H9 (cell line): ENCODE results near the gene RBM42. TPM values are rescaled to one million over a fixed set of nuclear protein-coding genes. Genes with fewer than 3 reads are reported as not detected.

Source experiments
- DNase-seq: peaks from one replicate; pipeline ENCODE4 v3.0.0-alpha.2; 2017
- H2AFZ ChIP-seq: one replicate; pipeline ENCODE4 v1.6.1; 2013; ENCODE audit warnings: mild to moderate bottlenecking, low read length, control low read depth, moderate library complexity
- H2AK5ac ChIP-seq: 2 replicates; pipeline ENCODE4 v1.6.1; 2013; ENCODE audit warnings: low read length, control low read depth, mixed read lengths; ENCODE audit not compliant: insufficient read length
- H2BK120ac ChIP-seq: one replicate; pipeline ENCODE4 v1.6.1; 2013; ENCODE audit warnings: low read depth, mild to moderate bottlenecking, low read length, control low read depth, inconsistent platforms; ENCODE audit not compliant: poor library complexity, severe bottlenecking
- H2BK12ac ChIP-seq: 2 replicates; pipeline ENCODE4 v1.6.1; 2013; ENCODE audit warnings: low read length, control low read depth, mixed read lengths, low read depth; ENCODE audit not compliant: insufficient read length
- H2BK15ac ChIP-seq: 2 replicates; pipeline ENCODE4 v1.6.1; 2013; ENCODE audit warnings: low read depth, low read length, control low read depth
- H2BK20ac ChIP-seq: one replicate; pipeline ENCODE4 v1.6.1; 2013; ENCODE audit warnings: low read depth, mild to moderate bottlenecking, low read length, control low read depth, inconsistent platforms; ENCODE audit not compliant: poor library complexity, severe bottlenecking
- H2BK5ac ChIP-seq: 2 replicates; pipeline ENCODE4 v1.6.1; 2013; ENCODE audit warnings: low read length, control low read depth, mixed read lengths; ENCODE audit not compliant: insufficient read length
- H3K14ac ChIP-seq: 2 replicates; pipeline ENCODE4 v1.6.1; 2013; ENCODE audit warnings: low read length, control low read depth; ENCODE audit not compliant: insufficient read depth
- H3K18ac ChIP-seq: 2 replicates; pipeline ENCODE4 v1.6.1; 2013; ENCODE audit warnings: low read depth, mild to moderate bottlenecking, mixed read lengths, low read length, control low read depth; ENCODE audit not compliant: insufficient read length
- H3K23ac ChIP-seq: 2 replicates; pipeline ENCODE4 v1.6.1; 2013; ENCODE audit warnings: low read length, control low read depth, mixed read lengths, low read depth; ENCODE audit not compliant: insufficient read length
- H3K23me2 ChIP-seq: 2 replicates; pipeline ENCODE4 v1.6.1; 2013; ENCODE audit warnings: low read depth, mild to moderate bottlenecking, mixed read lengths, low read length, control low read depth; ENCODE audit not compliant: insufficient read length, poor library complexity, severe bottlenecking
- H3K27ac ChIP-seq: 2 replicates; pipeline ENCODE4 v1.5.1; 2013; ENCODE audit warnings: low read length, control low read depth, mixed read lengths, low read depth; ENCODE audit not compliant: insufficient read length
- H3K27me3 ChIP-seq: 2 replicates; pipeline ENCODE4 v1.6.1; 2013; ENCODE audit warnings: low read length, control low read depth, inconsistent platforms; ENCODE audit not compliant: insufficient read depth
- H3K4ac ChIP-seq: 2 replicates; pipeline ENCODE4 v1.6.1; 2013; ENCODE audit warnings: low read depth, mild to moderate bottlenecking, control low read depth, inconsistent platforms, low read length, moderate library complexity
- H3K4me1 ChIP-seq: 2 replicates; pipeline ENCODE4 v1.6.1; 2013; ENCODE audit warnings: low read length, control low read depth, inconsistent platforms; ENCODE audit not compliant: insufficient read depth
- H3K4me2 ChIP-seq: 2 replicates; pipeline ENCODE4 v1.6.1; 2013; ENCODE audit warnings: low read length, control low read depth, mixed read lengths; ENCODE audit not compliant: insufficient read length, insufficient read depth
- H3K56ac ChIP-seq: 2 replicates; pipeline ENCODE4 v1.6.1; 2013; ENCODE audit warnings: low read depth, mild to moderate bottlenecking, mixed read lengths, low read length, control low read depth; ENCODE audit not compliant: insufficient read length
- H3K79me1 ChIP-seq: 2 replicates; pipeline ENCODE4 v1.6.1; 2013; ENCODE audit warnings: low read depth, mild to moderate bottlenecking, moderate library complexity, low read length, control low read depth, inconsistent platforms; ENCODE audit not compliant: insufficient read depth, poor library complexity, severe bottlenecking
- H3K79me2 ChIP-seq: 2 replicates; pipeline ENCODE4 v1.6.1; 2013; ENCODE audit warnings: low read length, control low read depth, inconsistent platforms; ENCODE audit not compliant: insufficient read depth
- H3K9ac ChIP-seq: 2 replicates; pipeline ENCODE4 v1.6.1; 2013; ENCODE audit warnings: low read length, control low read depth, mixed read lengths; ENCODE audit not compliant: insufficient read length; ENCODE audit errors: extremely low read depth
- H3K9me3 ChIP-seq: one replicate; pipeline ENCODE4 v1.6.1; 2013; ENCODE audit warnings: low read depth, low read length, inconsistent platforms; ENCODE audit not compliant: control insufficient read depth
- H3T11ph ChIP-seq: one replicate; pipeline ENCODE4 v1.6.1; 2013; ENCODE audit warnings: mild to moderate bottlenecking, low read length, control low read depth, inconsistent platforms
- H4K20me1 ChIP-seq: one replicate; pipeline ENCODE4 v1.6.1; 2013; ENCODE audit not compliant: control insufficient read depth, insufficient read length, insufficient read depth
- H4K5ac ChIP-seq: 2 replicates; pipeline ENCODE4 v1.6.1; 2013; ENCODE audit warnings: low read depth, mild to moderate bottlenecking, mixed read lengths, low read length, control low read depth; ENCODE audit not compliant: insufficient read length
- H4K8ac ChIP-seq: replicated peaks from 2 replicates; pipeline ENCODE4 v1.6.1; 2013; ENCODE audit warnings: low read length, control low read depth, mixed read lengths, low read depth; ENCODE audit not compliant: insufficient read length
- H4K91ac ChIP-seq: 2 replicates; pipeline ENCODE4 v1.6.1; 2013; ENCODE audit warnings: low read depth, mild to moderate bottlenecking, moderate library complexity, mixed read lengths, low read length, control low read depth; ENCODE audit not compliant: insufficient read length
- H3K27ac Mint-ChIP-seq, 3 experiments: 2 replicates in 2 of 3; 3 replicates in 1 of 3; pipeline ENCODE4 v1.8.0; 2020 to 2021; ENCODE audit warnings: mixed read lengths in 3 of 3, mild to moderate bottlenecking in 1 of 3, moderate library complexity in 1 of 3
- H3K27me3 Mint-ChIP-seq: 2 replicates; pipeline ENCODE4 v1.8.0; 2021; ENCODE audit warnings: low read depth, mild to moderate bottlenecking, moderate library complexity, mixed read lengths
- H3K36me3 Mint-ChIP-seq, 3 experiments: 2 replicates in 2 of 3; 3 replicates in 1 of 3; pipeline ENCODE4 v1.8.0; 2020 to 2021; ENCODE audit warnings: low read depth in 3 of 3, mixed read lengths in 3 of 3; ENCODE audit not compliant: insufficient read depth in 1 of 3
- H3K4me1 Mint-ChIP-seq, 2 experiments: 2 replicates each; pipeline ENCODE4 v1.8.0; 2020; ENCODE audit warnings: mixed read lengths in 2 of 2
- H3K4me3 Mint-ChIP-seq, 2 experiments: 2 replicates in 1 of 2; 3 replicates in 1 of 2; pipeline ENCODE4 v1.8.0; 2020 to 2021; ENCODE audit warnings: mild to moderate bottlenecking in 2 of 2, mixed read lengths in 2 of 2, moderate library complexity in 1 of 2
- H3K9me3 Mint-ChIP-seq, 2 experiments: 2 replicates in 1 of 2; 3 replicates in 1 of 2; pipeline ENCODE4 v1.8.0; 2020; ENCODE audit warnings: mild to moderate bottlenecking in 2 of 2, mixed read lengths in 2 of 2, moderate library complexity in 1 of 2
- WGBS: extraction: QIAGEN DNeasy Blood & Tissue Kit; methylation state at CpG from one replicate; pipeline ENCODE4 v1.1.7; 2013; ENCODE audit warnings: missing lambda C conversion rate, low lambda C conversion rate, mixed read lengths; ENCODE audit not compliant: insufficient read length; ENCODE audit errors: extremely low coverage; 5-methylcytosine and 5-hydroxymethylcytosine counted together
- total RNA-seq: library from RNA; stranded (reverse); gene quantifications from 2 replicates; pipeline ENCODE4 v1.2.1, GENCODE V29; 2021
- TF ChIP-seq, protein P1 (sequence below): fragments of 200-600 bp; sonication (generic); conservative IDR thresholded peaks from 3 replicates; pipeline ENCODE4 v1.8.0; 2021; ENCODE audit warnings: antibody characterized with exemption, mild to moderate bottlenecking

RBM42 gene
- total RNA-seq, 1 experiment from 2014 or later, result 83.3 TPM

- no peak overlapping the region for H3K23ac ChIP-seq
- H3K79me2 ChIP-seq, result no peaks in the 10 kb centered on the region; the same call in 1 of the 2 replicates
- H3K4me2 ChIP-seq, result peak overlapping the region; percentile 82
- peak overlapping the region; percentile 16 for H3K9ac ChIP-seq
- no peak overlapping the region for H4K5ac ChIP-seq
- peak; percentile 94 for DNase-seq
- no peak overlapping the region for H3K27ac Mint-ChIP-seq
- H3K4me1 ChIP-seq, result peaks cover 10% of the 10 kb centered on the region; the same call in 1 of the 2 replicates
- no peak overlapping the region for H3T11ph ChIP-seq
- H3K18ac ChIP-seq, result peak overlapping the region; percentile 92
- H3K56ac ChIP-seq, result no peak overlapping the region
- H3K4ac ChIP-seq, result no peak overlapping the region
- H2BK120ac ChIP-seq, result no peak overlapping the region
- no peaks in the 10 kb centered on the region; the same call in 1 of the 2 replicates for H3K27me3 ChIP-seq
- no peak overlapping the region for H2BK5ac ChIP-seq
- H4K20me1 ChIP-seq, result no peaks in the 10 kb centered on the region
- H3K9me3 Mint-ChIP-seq, result no peaks in the 10 kb centered on the region; a peak in 2 of 5 replicates
- no peak overlapping the region for H2BK15ac ChIP-seq
- peak overlapping the region; percentile 92; the same call in 1 of the 2 replicates for H3K14ac ChIP-seq
- H3K79me1 ChIP-seq, result no peaks in the 10 kb centered on the region
- WGBS, result no CpG with 5 or more reads among the region's 69 CpGs
- peaks cover 15% of the 10 kb centered on the region for H3K23me2 ChIP-seq
- H2AFZ ChIP-seq, result no peak overlapping the region
- H4K91ac ChIP-seq, result no peak overlapping the region
- H3K36me3 Mint-ChIP-seq, result no peaks in the 10 kb centered on the region
- TF ChIP-seq, protein P1, sequence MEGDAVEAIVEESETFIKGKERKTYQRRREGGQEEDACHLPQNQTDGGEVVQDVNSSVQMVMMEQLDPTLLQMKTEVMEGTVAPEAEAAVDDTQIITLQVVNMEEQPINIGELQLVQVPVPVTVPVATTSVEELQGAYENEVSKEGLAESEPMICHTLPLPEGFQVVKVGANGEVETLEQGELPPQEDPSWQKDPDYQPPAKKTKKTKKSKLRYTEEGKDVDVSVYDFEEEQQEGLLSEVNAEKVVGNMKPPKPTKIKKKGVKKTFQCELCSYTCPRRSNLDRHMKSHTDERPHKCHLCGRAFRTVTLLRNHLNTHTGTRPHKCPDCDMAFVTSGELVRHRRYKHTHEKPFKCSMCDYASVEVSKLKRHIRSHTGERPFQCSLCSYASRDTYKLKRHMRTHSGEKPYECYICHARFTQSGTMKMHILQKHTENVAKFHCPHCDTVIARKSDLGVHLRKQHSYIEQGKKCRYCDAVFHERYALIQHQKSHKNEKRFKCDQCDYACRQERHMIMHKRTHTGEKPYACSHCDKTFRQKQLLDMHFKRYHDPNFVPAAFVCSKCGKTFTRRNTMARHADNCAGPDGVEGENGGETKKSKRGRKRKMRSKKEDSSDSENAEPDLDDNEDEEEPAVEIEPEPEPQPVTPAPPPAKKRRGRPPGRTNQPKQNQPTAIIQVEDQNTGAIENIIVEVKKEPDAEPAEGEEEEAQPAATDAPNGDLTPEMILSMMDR, result no peak
- peak overlapping the region; percentile 66 to 91 for H3K4me3 Mint-ChIP-seq
- H2BK20ac ChIP-seq, result no peak overlapping the region
- no peak overlapping the region for H2BK12ac ChIP-seq
- H3K27ac ChIP-seq, result no peak overlapping the region
- no peak overlapping the region for H4K8ac ChIP-seq
- no peaks in the 10 kb centered on the region for H3K9me3 ChIP-seq
- peaks cover 24% of the 10 kb centered on the region for H3K27me3 Mint-ChIP-seq
- H3K4me1 Mint-ChIP-seq, result peaks cover 34 to 42% of the 10 kb centered on the region in 2 experiments
- H2AK5ac ChIP-seq, result no peak overlapping the region
Measured at GRCh38 chr19:35643255-35644205, 14.7 kb downstream of the RBM42 start.
